Heart right ventricle (tissue), 16 donors: ENCODE results near the gene PEX11G. TPM values are rescaled to one million over a fixed set of nuclear protein-coding genes. Genes with fewer than 3 reads are reported as not detected.

ENCODE experiments used
- ATAC-seq, 8 donors: fragments of 200-7000 bp; cut with Tn5 transposase; one replicate each; pipeline ENCODE4 v1.9.1; 2020; ENCODE audit warnings: mild to moderate bottlenecking in 8 of 8, moderate library complexity in 8 of 8, moderate number of reproducible peaks in 1 of 8
- DNase-seq, 2 donors: peaks; one replicate each; pipeline ENCODE4 v3.0.0-alpha.2; 2020
- H3K27ac ChIP-seq, 10 donors: fragments of 200-600 bp; sonication (generic) in 2 of 10; one replicate each; pipeline versions ENCODE4 v1.5.0 to v1.8.0; 2020 to 2022; ENCODE audit warnings: mild to moderate bottlenecking in 3 of 10
- H3K27me3 ChIP-seq, 7 donors: fragments of 200-600 bp; one replicate each; pipeline ENCODE4 v1.8.0; 2021 to 2022; ENCODE audit warnings: mild to moderate bottlenecking in 2 of 7
- H3K36me3 ChIP-seq, 9 donors: fragments of 200-600 bp; sonication (generic) in 1 of 9; one replicate each; pipeline versions ENCODE4 v1.5.0 to v1.8.0; 2020 to 2022; ENCODE audit warnings: mild to moderate bottlenecking in 2 of 9
- H3K4me1 ChIP-seq, 9 donors: fragments of 200-600 bp; sonication (generic) in 1 of 9; one replicate each; pipeline versions ENCODE4 v1.5.0 to v1.8.0; 2020 to 2022; ENCODE audit warnings: mild to moderate bottlenecking in 4 of 9
- H3K4me3 ChIP-seq, 10 donors: fragments of 200-600 bp; sonication (generic) in 2 of 10; one replicate each; pipeline versions ENCODE4 v1.5.0 to v1.8.0; 2020 to 2022; ENCODE audit warnings: mild to moderate bottlenecking in 7 of 10, moderate library complexity in 2 of 10
- H3K9me3 ChIP-seq, 11 donors: fragments of 200-600 bp in 10 of 11; sonication (generic) in 2 of 11; one replicate each; pipeline versions ENCODE4 v1.5.0 to v1.8.0; 2013 to 2022; ENCODE audit warnings: mild to moderate bottlenecking in 2 of 11, control low read depth in 1 of 11, moderate library complexity in 1 of 11
- WGBS, 2 donors: extraction: QIAGEN DNeasy Blood & Tissue Kit; methylation state at CpG; one replicate each; pipeline ENCODE4 v1.1.7; 2013; ENCODE audit warnings: inconsistent platforms in 1 of 2; 5-methylcytosine and 5-hydroxymethylcytosine counted together
- intact Hi-C, 10 donors: fragments of 100-400 bp; cut with DNase I; formaldehyde crosslinking; loops; one replicate each; pipeline versions ENCODE4 v1.11.1 to v1.14.2; 2022
- polyA plus RNA-seq, 2 donors: library from polyadenylated mRNA; stranded (reverse); fragments of 200-250 nt; gene quantifications; one replicate each; pipeline ENCODE4 v1.2.3, GENCODE V29; 2013
- total RNA-seq, 10 donors: library from RNA; stranded (reverse); fragmentation: NEBNext Ultra II Directional in 3 of 10; extraction: Animal tissue kit (Norgen Biotek cat#: 25700) in 3 of 10; gene quantifications; one replicate each; pipeline versions ENCODE4 v1.2.1 to v1.2.4, GENCODE V29; 2021 to 2023
- TF ChIP-seq, protein P1 (sequence below), 9 donors: fragments of 200-600 bp; sonication (generic) in 2 of 9; IDR thresholded peaks; one replicate each; pipeline versions ENCODE4 v1.5.0 to v1.8.0; 2021 to 2022; ENCODE audit warnings: antibody characterized with exemption in 9 of 9, mild to moderate bottlenecking in 5 of 9, moderate library complexity in 1 of 9
- donor health status: Arrhythmogenic right ventricular cardiomyopathy.
- donor health status: ischemic (EF 13 %, LVEDD 7.1; RV severe dilation, severe dysfunction).
- donor health status: healthy with polysubstance abuse.
- donor health status: DM: no; HTN: yes; CAD: no.
- donor health status: DM: no; HTN: no; CAD: no.
- donor health status: ischemic (EF 25% LVEDD 6.9; RV normal size, moderate dysfunction).
- donor health status: ischemic (EF 25% LVEDD 5.7; RV mildly dilated, moderate dysfunction).
- donor health status: healthy.
- donor health status: DM: yes; HTN: yes; CAD: no.
- donor health status: Ischemic cardiomyopathy.
- donor health status: ischemic (EF 35%, LVEDD 5.7; RV mildly dilated, moderate dysfunction).
- donor health status: nonischemic (EF 11% LVEDD 7.7; RV severe dilation, severe dysfunction).
- donor health status: DM: yes; HTN: yes; CAD: no.
- donor health status: PGD.
- donor health status: ischemic (EF 29% LVEDD 5.4; RV normal size, mild dysfunction).
- donor health status: nonischemic (EF 23%, LVEDD 6.1; RV moderate dilation, normal function).

Gene PEX11G
- total and polyA plus RNA-seq, 12 donors, result 0.95 to 3.9 (median 1.9) TPM

DNA sequence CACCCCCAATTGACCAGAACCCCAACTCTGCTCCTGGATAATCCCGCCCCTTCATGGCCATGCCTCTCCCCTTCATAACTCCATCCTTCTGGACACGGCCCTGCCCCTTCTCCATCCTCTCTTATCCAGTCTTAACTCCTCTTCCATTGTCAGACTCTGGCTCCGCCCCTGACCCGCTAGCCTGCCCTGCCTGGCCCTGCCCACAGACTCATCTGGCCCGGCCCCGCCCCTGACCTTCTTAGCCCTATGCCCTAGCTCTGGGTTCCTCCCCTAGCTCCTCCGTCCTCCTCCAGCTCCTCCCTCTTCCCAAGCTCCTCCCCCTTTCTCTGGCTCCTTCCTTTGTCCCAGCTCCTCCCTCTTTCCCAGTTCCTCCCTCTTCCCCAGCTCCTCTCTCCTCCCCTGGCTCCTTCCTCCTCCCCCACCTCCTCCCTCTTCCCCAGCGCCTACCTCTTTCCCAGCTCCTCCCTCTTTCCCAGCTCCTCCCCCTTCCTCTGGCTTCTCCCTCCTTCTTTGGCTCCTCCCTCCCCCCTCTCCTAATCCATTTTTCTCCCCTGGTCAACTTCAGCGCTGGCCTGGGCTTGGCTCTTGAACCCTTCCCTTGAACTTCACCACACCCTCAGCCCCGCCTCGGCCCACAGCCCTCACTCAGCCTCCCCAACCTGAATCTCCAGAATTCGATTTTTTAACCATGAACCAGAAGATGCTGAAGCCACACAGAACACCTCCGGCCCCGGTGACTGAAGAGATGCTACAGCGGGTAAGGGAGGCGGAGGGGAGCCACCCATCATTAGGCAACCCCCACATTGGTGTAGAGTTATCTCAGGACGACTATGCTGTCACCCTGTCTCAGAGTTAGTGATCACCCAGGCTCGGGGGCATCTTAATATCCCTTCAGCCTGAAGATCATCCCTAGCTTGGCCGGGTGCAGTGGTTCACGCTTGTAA, 17.8 kb upstream of the PEX11G start:
- no peaks in the 10 kb centered on the region for H3K9me3 ChIP-seq
- H3K27ac ChIP-seq, result no peak overlapping the region
- intact Hi-C loops, result no loop called here
- 48% methylated on average over 20 of the region's 20 CpGs for WGBS, 2 donors
- peaks cover 3 to 19% (median 8%) of the 10 kb centered on the region in 9 donors for H3K4me1 ChIP-seq
- TF ChIP-seq, protein P1, sequence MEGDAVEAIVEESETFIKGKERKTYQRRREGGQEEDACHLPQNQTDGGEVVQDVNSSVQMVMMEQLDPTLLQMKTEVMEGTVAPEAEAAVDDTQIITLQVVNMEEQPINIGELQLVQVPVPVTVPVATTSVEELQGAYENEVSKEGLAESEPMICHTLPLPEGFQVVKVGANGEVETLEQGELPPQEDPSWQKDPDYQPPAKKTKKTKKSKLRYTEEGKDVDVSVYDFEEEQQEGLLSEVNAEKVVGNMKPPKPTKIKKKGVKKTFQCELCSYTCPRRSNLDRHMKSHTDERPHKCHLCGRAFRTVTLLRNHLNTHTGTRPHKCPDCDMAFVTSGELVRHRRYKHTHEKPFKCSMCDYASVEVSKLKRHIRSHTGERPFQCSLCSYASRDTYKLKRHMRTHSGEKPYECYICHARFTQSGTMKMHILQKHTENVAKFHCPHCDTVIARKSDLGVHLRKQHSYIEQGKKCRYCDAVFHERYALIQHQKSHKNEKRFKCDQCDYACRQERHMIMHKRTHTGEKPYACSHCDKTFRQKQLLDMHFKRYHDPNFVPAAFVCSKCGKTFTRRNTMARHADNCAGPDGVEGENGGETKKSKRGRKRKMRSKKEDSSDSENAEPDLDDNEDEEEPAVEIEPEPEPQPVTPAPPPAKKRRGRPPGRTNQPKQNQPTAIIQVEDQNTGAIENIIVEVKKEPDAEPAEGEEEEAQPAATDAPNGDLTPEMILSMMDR (IDR thresholded peaks at IDR 0.05), result no peak
- H3K4me3 ChIP-seq, result no peak overlapping the region
- ATAC-seq (peak; percentile 53 to 91 (median 78)), DNase-seq (peak; percentile 60 to 80)
- H3K36me3 ChIP-seq, result no peaks in the 10 kb centered on the region
- H3K27me3 ChIP-seq, result peaks cover 0 to 44% (median 42%) of the 10 kb centered on the region in 7 donors

DNA sequence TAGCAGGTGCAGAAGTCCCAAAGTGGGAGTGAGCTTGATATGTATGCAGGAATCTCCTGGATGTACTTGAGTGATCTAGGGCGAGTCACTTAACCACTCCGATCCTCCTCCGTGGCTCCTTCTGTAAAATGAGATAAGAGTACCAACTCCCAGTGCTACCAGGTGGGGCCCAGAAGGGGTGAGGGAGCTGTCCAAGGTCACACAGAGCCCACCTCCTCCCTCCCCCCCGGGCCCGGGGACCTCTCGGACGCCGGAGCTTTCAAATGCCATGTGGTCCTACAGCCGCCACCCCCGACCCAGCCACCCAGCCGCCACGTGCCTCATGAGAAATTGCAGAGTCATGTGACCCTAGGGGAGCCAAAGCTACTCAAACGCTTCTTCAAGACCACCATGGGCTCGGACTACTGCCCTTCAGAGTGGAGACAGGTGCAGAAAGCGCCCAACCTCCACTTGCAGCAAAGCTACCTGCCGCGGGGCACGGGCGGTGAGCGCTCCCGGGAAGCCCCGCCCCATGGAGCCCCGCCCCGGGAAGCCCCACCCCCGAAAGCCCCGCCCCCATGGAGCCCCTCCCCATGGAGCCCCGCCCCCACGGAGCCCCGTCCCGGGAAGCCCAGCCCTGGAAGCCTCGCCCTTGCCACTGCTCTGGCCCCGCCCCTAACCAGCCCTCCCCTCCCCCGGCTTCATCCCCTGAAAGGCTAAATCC, 17.0 kb upstream of the PEX11G start:
- Histone ChIP-seq H3K4me3 (peak overlapping the region in 1 of 10 donors; percentile 16), H3K9me3 (no peaks in the 10 kb centered on the region), H3K4me1 (peaks cover 3 to 26% (median 14%) of the 10 kb centered on the region in 9 donors), H3K36me3 (no peaks in the 10 kb centered on the region), H3K27ac (no peak overlapping the region), H3K27me3 (peaks cover 0 to 52% (median 51%) of the 10 kb centered on the region in 7 donors)
- TF ChIP-seq, protein P1 (IDR thresholded peaks at IDR 0.05), result no peak
- intact Hi-C loops, result no loop called here
- DNase-seq (no peak), ATAC-seq (peak in 7 of 8 donors; percentile 27 to 61 (median 31))
- 4% methylated on average over 24 to 33 of the region's 33 CpGs for WGBS, 2 donors

DNA sequence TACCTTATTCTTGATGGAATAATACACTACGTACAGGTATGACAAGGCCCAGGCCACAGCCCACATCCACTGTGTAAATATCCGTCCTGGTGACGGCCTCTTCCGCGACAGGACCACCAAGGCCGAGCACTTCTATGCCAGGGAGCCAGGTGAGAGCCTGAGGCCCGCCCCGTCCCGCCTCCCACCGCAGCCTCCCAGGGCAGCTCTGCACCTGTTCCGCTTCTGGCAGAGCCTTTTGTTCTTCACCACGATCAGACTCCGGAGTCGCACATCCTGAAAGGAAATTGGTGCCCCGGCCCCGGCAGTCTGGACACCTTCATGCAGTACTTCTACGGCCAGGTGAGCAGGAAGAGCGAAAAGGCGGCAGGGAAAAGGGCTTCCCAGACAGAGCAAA, 16.4 kb upstream of the PEX11G start:
- Histone ChIP-seq H3K36me3 (no peaks in the 10 kb centered on the region), H3K27ac (no peak overlapping the region), H3K9me3 (no peaks in the 10 kb centered on the region), H3K4me1 (peaks cover 3 to 29% (median 16%) of the 10 kb centered on the region in 9 donors), H3K4me3 (no peak overlapping the region), H3K27me3 (peaks cover 0 to 58% (median 56%) of the 10 kb centered on the region in 7 donors)
- ATAC-seq (no peak), DNase-seq (no peak)
- 39 to 43% methylated on average over 19 of the region's 19 CpGs for WGBS, 2 donors
- TF ChIP-seq, protein P1 (IDR thresholded peaks at IDR 0.05), result no peak
- intact Hi-C loops, result no loop called here

DNA sequence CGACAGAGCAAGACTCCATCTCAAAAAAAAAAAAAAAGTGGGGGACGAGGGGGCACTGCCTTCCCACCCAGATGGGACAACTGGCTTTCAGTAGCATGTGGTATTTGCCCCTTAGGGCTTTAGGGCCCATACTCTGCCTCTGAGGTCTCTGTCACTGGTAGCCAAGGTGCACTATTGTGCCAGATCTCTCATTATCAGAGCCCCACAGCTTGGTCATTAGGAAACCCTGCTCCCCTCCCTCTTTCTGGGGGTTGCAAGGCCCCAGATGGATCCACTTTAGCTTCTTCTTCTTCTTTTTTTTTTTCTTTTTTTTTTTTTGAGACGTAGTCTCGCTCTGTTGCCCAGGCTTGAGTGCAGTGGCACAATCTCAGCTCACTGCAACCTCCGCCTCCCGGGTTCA, 15.8 kb upstream of the PEX11G start:
- TF ChIP-seq, protein P1 (IDR thresholded peaks at IDR 0.05), result no peak
- H3K27me3 ChIP-seq, result peaks cover 0 to 62% (median 56%) of the 10 kb centered on the region in 7 donors
- H3K9me3 ChIP-seq, result no peaks in the 10 kb centered on the region
- DNase-seq, result no peak
- no peaks in the 10 kb centered on the region for H3K36me3 ChIP-seq
- no peak for ATAC-seq
- peaks cover 3 to 29% (median 16%) of the 10 kb centered on the region in 9 donors for H3K4me1 ChIP-seq
- 89 to 90% methylated on average over 6 of the region's 6 CpGs for WGBS, 2 donors
- intact Hi-C loops, result no loop called here
- no peak overlapping the region for H3K4me3 ChIP-seq
- no peak overlapping the region for H3K27ac ChIP-seq
